NCI-H82 treated with DMSO at 0.1 percent for 48 hours (cell line): ENCODE results near the gene ATP8B4.

Experiments
- DNase-seq: peaks from one replicate; lab custom pipeline; 2025; ENCODE audit not compliant: unreplicated experiment; lab: John Stamatoyannopoulos, UW

Gene ATP8B4

DNA sequence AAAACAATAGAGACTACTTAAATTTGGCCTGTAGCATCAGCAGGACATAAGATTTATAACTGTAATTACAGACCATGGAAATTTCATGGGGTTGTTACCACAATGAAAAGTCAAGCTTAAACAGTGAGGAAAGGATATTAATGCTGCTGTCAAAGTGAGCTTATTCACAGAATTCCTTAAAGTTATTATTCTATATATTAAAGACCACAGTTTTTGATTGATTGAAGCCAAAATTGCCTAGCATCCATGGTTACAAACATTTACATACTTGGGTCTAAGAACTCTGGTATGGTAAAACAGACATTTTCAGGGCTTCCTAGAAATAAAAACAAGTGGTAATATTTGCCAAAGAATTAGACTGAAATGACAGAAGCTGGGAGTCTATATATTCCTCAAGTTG, 248.6 kb downstream of the ATP8B4 start:
- DNase-seq: no peak

GRCh38 chr15:49868348-49868747, 250.7 kb downstream of the ATP8B4 start:
- DNase-seq: no peak

DNA sequence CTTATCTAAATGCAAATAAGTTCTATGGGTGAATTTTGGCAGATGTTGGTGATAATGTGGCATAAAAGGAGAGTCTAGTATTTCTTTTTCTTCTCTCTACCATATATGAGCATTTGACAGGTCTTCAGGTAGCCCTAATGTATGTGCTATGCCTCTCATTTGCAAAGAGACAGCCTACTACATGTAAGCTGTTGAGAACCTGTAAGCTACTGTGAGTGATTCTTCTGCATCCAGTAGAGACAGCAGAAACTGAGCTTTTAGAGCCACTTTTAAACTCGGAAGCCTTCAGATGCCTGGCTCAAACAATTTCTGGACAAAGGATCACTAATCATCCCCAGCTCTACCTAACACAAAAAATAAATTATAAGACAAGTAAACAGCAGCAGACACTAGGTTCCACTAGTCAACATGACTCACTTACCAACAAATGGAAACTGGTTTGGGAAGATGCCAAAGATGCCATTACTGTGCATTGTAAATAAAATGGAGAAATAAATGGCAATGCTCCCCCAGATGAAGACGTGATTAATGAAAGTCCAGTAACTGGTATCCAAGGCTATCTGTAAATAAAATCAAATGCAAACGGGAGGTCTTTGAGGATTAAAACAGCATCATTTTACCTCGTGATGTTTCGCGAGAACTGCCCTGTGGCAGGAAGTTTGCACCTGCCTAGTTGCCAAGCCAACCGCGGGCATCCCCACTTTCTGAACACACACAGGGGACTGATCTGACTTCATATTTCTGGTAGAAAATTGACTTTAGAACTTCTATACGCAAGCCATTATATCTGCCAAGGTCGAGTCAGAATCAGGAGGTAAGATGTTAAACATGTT, 252.9 kb downstream of the ATP8B4 start:
- DNase-seq: no peak

DNA sequence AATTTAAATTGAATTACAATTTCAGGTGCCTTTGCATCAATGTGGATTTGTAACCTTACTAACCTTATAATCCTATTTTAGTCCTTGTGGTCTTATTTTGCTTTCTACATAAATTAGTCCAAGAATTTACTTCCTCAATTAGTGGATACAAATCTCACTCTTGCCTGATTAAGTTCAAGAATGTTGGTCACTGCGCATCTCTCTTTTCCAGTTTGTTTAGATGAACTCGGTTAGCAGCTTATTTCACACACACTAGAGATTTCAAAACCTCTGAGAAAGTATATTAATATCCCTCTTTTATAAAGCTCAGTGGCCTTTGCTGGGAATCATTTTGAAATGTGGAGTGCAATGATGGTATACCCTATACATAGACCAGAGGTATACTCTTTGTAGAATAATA, 254.8 kb downstream of the ATP8B4 start:
- no peak for DNase-seq

DNA sequence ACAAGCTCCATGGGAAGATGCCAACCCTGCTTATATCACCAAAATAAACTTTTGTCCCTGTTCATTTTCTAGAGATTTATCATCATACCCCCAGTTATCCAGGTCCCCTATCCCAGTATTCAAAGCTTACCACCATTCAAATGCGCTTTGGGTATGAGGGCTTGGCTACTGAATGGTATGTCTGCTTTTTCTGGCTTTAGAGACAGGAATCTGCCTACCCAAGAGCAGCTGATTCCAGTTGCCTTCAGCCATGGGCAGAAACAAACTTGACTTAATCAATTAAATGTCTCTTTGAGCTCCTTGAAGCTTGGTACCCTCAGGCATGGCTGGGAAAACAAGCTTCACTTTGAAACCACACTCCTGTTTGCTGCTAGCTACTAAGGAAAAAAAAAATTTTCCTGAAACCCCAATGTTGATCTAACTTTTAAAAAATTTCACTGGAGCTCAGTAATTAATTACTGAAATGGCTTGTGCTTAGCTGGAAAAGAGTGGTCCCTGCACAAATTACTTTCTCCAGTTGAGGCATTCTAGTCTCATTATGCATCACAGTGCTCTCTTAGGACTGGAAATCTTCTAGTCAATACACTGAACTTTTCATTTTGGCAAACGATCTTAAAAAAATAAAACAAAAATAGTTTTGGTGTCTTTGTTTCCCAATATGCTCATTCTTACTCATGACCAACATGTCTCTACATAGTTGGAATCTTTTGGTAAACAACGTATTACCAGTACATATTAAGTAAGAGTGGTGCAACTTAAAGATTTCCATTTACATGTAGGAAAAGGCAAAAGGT, 255.4 kb downstream of the ATP8B4 start:
- no peak for DNase-seq

DNA sequence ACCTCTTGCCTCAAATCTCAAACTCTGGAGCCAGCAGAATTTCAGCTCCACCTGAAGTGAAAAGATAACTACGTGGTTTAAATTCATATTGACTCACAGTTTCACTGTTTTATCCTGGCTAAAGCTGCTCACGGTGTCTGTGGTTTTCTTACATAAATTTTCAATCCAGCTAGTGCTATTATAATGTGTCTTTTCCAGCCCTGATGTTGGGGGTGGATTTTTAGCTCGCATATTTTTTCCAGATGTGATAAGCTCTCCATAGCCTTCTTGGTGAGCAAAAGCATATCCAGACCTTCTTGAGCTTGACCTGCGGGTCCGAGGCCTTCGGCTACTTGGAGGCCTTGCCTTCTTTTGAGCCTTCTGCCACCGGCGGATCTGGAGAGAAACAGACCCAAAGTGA, 258.9 kb downstream of the ATP8B4 start:
- no peak for DNase-seq

DNA sequence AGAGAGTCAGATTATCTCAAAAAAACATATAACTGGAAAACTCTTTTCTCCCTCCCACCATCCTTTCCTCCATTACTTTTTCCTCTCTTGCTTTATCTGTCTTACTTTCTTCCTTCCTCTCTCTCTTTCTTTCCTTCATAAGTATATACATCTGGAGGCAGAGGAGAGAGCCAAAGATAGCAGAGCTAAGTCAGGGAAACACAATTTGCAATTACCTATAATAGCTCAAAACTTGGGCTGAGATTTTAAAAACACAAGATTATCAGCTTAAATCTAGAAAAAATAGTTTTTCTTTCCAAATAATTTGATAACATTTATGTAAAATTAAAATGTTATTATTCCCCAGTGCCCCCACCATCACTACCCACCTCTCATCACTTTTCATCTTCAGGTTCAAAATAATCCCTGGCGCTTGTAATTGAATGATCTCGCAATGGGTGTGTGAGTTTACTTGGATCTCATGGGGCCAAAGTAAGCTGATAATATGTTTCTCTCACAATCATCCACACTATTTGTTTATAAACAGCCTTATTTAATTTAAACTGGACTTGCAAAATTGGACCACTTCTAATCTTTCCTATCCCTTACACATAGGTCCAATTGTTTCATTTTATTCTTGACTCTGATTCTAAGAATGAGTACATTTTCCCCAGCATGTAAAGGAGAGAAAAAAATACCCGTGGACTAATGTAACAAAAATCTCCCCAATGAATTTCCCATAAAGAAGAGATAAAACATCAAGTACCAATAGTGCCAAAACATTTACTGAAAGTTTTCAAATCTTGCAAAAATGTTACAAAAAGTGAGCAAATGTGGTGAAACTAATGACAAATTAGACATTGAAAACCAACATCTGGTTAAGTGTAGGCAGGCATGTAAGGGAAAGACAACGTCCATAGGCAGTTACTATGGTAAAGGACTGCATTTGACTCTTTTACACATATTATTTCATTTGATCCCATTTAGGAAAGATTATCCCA, 261.2 kb downstream of the ATP8B4 start:
- DNase-seq: no peak

DNA sequence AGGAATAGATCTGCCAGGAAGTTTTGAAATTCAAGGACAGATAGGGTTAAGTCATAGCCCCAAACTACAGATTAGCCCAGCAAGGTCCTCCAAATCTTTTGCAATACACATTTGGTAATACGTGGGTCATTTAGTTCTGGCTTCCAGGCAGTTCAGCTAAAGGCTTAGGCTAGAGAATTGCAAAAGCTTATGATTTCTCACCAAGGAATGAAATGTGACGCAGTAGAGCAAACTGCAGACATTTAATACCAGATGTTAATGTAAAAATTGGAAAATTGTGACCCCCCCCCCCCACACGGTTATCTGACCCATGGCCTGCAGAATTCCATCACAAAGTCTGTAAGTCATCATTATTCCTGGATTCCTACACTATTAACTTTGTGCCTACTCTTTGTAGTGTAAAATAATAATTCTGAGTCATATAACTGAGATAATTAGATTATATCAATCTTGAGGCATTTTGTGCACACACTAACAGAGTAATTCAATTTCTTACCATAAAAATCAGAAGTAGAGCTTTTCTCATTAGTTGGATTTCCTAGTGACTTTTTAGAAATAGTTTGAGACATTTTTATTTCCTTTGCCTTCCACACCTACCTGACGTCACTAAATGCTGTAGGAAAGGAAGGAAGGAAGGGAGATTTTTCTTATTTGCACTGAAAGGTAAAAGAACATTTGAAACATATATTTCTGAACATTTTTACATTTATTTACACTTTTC, 263.0 kb downstream of the ATP8B4 start:
- DNase-seq: no peak

DNA sequence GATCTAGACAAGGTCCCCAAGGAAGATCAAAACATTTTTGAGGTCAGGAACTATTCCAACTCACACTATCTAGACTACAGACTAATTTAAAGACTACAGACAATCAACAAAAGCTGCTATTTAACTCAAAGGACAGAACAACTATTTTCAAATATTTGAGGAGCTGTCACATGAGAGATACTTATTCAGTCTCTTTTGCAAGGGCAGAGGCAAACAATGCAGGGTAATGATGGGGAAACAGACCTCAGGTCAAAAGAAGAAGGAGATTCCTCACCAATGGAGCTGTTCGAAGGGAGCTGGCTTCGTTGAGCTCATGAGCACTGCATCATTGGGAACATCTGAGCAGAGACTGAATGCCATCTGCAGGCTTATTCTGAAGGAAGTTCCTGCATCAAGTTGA, 266.3 kb downstream of the ATP8B4 start:
- DNase-seq: no peak

GRCh38 chr15:49848807-49849206, 270.2 kb downstream of the ATP8B4 start:
- no peak for DNase-seq

- DNase-seq: no peak
Measured at GRCh38 chr15:49848282-49848724, 270.7 kb downstream of the ATP8B4 start.

- DNase-seq: no peak
Measured at GRCh38 chr15:49847423-49848281, 271.4 kb downstream of the ATP8B4 start.

GRCh38 chr15:49844390-49844789, 274.6 kb downstream of the ATP8B4 start:
- no peak for DNase-seq

GRCh38 chr15:49843725-49844124, 275.3 kb downstream of the ATP8B4 start:
- DNase-seq: no peak

DNA sequence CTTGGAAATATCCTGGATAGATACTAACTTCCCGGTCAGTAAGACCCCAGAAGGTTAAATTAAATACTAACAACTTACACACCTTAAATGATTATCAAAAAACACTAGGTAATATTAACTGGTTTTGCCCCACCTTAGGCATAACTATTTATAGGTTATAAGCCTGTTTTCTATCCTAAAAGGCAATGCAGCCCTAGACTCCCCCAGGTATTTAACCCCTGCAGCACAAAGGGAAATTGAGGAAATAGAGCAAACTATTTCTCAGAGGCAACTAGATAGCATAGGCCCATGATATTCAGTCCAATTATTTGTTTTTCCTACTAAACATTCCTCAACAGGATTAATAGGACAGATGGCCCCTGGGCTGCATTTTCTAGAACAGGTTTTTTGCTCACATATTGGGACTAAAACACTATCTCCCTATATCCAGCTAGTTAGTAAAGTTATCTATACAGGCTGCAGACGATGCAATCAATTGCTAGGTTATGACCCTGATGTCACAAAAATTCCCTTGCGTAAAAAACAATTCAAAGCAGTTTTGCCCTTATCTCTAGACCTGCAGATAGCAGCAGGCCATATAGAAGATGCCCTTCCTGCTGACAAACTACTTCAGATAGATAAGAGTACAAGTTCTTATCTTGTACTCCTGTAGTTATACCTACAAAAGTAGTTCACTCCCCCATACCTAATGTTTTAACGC, 276.9 kb downstream of the ATP8B4 start:
- no peak for DNase-seq

DNA sequence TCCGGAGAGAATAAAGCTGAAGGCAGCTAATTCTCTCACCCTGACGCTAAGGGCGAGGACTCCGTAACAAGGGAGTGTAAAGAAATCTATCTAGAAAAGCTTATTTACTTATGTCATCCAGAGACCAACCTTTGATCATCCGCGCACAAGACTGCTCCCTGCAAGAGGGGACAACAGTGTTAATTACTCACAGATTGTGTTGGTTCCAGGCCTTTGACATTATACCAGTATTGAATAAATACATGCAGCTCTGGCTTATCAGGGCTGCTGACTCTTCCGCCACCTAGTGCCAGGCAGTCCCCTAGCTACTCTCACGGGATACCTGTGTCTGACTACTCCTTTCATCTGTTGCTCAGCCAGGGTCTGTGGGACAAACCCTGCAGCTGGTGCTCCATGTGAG, 286.5 kb downstream of the ATP8B4 start:
- no peak for DNase-seq

DNA sequence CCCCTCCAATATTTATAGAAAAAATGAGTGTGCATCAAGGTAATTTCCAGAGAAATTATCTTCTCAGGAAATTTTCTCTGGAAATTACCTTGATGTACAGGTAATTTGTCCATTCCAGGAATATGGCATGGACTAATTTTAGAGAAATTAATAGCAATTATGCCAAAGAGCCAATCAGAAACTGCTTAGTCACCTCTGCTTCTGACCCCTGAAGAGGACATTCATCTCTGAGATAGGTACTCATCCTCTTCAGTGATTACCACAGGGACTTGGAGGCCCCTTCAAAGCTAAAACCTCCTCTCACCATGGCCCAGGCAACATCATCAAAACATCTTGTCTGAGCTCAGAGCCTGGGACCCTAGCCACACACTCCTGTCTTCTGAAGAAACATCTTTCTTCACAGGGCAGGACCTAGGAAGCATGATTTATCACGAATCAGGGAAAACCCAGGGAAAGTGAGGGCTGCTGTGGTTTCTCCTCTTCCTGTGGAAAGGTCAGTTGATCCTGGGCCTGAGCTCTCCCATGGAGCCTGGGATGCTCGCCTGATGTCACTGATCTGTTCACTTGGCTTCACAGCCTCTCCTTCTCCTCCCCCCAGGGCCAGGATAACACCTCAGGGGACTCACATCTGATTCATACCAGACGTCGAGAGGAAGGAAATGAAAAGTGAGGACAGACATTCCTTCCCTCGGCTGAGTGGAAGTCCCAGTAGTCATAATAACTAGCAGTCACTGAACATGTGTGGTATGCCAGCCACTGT, 287.6 kb downstream of the ATP8B4 start:
- no peak for DNase-seq

- DNase-seq: no peak
Measured at GRCh38 chr15:49830391-49830790, 288.6 kb downstream of the ATP8B4 start.
